ENCODE measurements around the gene CHMP4A. TPM values are rescaled to one million over a fixed set of nuclear protein-coding genes. Genes with fewer than 3 reads are reported as not detected.
A peak's percentile ranks its signal among the peaks of the same experiment; 100 is the strongest.

CHMP4A gene
- total and polyA plus RNA-seq, 2 of the 13 experiments (the other 11 are each of a cell fraction or from before 2014, with no cell fraction given): 83.6 to 113 TPM

- peak; percentile 56; the same call in 1 of the 2 replicates for TF ChIP-seq ZNF431 (CRISPR knock-in tag; IDR thresholded peaks at IDR 0.05; ENCODE audit: borderline replicate concordance, low read depth)
- TF ChIP-seq ZNF737 (CRISPR knock-in tag; IDR thresholded peaks at IDR 0.05; ENCODE audit: borderline replicate concordance): peak; percentile 67; the same call in 1 of the 2 replicates
- TF ChIP-seq POLR2G (IDR thresholded peaks at IDR 0.05; ENCODE audit: low read depth, low read length): peak; percentile 23; the same call in 1 of the 2 replicates
- TF ChIP-seq ZBTB39 (CRISPR knock-in tag; IDR thresholded peaks at IDR 0.05): no peak
- TF ChIP-seq ETV6 (CRISPR knock-in tag; conservative IDR thresholded peaks at IDR 0.05): peak; percentile 51; the same call in 1 of the 2 replicates
- TF ChIP-seq KDM5B (CRISPR knock-in tag; IDR thresholded peaks at IDR 0.05; ENCODE audit: borderline replicate concordance): 0 out of 2 replicates have a peak, but pooled peaks have one; percentile 54
- TF ChIP-seq TMF1 (CRISPR knock-in tag; IDR thresholded peaks at IDR 0.05; ENCODE audit: low read depth): 0 out of 2 replicates have a peak, but pooled peaks have one; percentile 43
Measured at GRCh38 chr14:24240110-24240918, 27.0 kb upstream of the CHMP4A start (continued).

GRCh38 chr14:24238527-24239037, 25.3 kb upstream of the CHMP4A start:
- 99% methylated on average over 5 of the region's 5 CpGs for WGBS (ENCODE audit: low lambda C conversion rate)
- no peak overlapping the region for H2AFZ ChIP-seq (ENCODE audit: low read length)
- H3K79me2 ChIP-seq (ENCODE audit: insufficient read depth, low read length): peaks cover 29% of the 10 kb centered on the region
- H3K4me1 ChIP-seq (ENCODE audit: insufficient read depth, low read length): peaks cover 52% of the 10 kb centered on the region
- no peak overlapping the region for H3K4me2 ChIP-seq (ENCODE audit: low read depth, low read length)
- ChIA-PET POLR2A (interaction anchor here (0.5 to 18.0 kb wide), 11 partner anchors 9 to 124 kb away, joined by 3 to 850 read pairs (median 6); partner anchors contain the start of genes CHMP4A, CIDEB, DCAF11 and DHRS1), CTCF (ENCODE audit: low intra/inter-chr PET ratio, low total read pairs) (no interaction called here)
- FAIRE-seq: no peak
- in situ Hi-C loops (cut with HindIII; ENCODE audit: extremely low pct_ligation_motif_present, low pct_unique_long_range_greater_than_20kb) (no loop called here), intact Hi-C loops (cut with micrococcal nuclease; ENCODE audit: unreplicated experiment) (loop anchor here (10.0 kb wide), 1 partner anchor 1186 kb away; no protein-coding TSS in a partner anchor)
- H3K9ac ChIP-seq (ENCODE audit: insufficient read depth, low read depth, low read length): no peak overlapping the region
- 0 out of 2 replicates have a peak, but pooled peaks cover 3% of the 10 kb centered on the region for H4K20me1 ChIP-seq (ENCODE audit: insufficient read depth, low read length)
- H3K36me3 ChIP-seq (replicated peaks in 1 of 2; ENCODE audit: control insufficient read depth in 1 of 2, insufficient read depth in 2 of 2, low read length in 2 of 2): peaks cover 44 to 70% of the 10 kb centered on the region in 2 experiments
- BruUV-seq (replicated peaks): no TSS peak
- no peak overlapping the region for H3K27ac ChIP-seq (ENCODE audit: extremely low read length, insufficient read depth, low read length)
- H3K9me3 ChIP-seq (ENCODE audit: low read length): no peaks in the 10 kb centered on the region
- ATAC-seq: no peak
- DNase-seq (ENCODE audit: low spot score): no peak
- H3K4me3 ChIP-seq (replicated peaks in 1 of 3; ENCODE audit: insufficient read depth in 1 of 3, low read depth in 2 of 3, low read length in 3 of 3): no peak overlapping the region
- no peaks in the 10 kb centered on the region; a peak in 1 of 5 replicates for H3K27me3 ChIP-seq (ENCODE audit: control insufficient read depth in 1 of 2, insufficient read depth in 2 of 2, low read length in 2 of 2)
- 0 out of 2 replicates have a peak, but pooled peaks have one; percentile 13 for TF ChIP-seq POLR2AphosphoS5 (IDR thresholded peaks at IDR 0.05; ENCODE audit: low read depth, low read length)
- no peak for TF ChIP-seq FOXK2 (IDR thresholded peaks at IDR 0.05)
- TF ChIP-seq ARID3A (IDR thresholded peaks at IDR 0.05; ENCODE audit: low read depth, low read length): no peak
- TF ChIP-seq RBM22 (optimal IDR thresholded peaks at IDR 0.05; ENCODE audit: low read length): peak; percentile 32
- peak; percentile 58 for TF ChIP-seq RBFOX2 (IDR thresholded peaks at IDR 0.05; ENCODE audit: low read depth, low read length)
- no peak for TF ChIP-seq ZKSCAN8 (CRISPR knock-in tag; IDR thresholded peaks at IDR 0.05; ENCODE audit: borderline replicate concordance)

All from HepG2 (cell line).